Measurements from ENCODE around the gene PDX1.

PDX1 gene

DNA sequence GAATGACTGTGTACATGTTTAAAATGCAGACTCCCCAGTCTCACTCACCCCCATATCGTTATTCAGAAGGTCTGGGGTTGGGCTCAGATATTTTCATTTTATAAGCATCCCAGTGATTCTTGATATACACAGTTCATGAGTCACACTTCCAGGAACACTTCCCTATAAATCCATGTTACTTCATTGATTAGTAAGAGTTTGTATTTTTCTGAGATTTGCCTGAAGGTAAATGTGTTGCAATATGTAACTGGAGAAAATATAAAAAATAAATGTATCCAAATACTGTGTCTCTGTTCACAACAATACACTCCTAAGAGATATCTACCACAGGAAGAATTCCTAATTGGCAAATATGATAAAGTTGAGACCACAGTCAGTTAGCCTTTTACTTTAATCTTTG, 6.6 kb upstream of the PDX1 start:
- TF ChIP-seq PAX5 (IDR thresholded peaks at IDR 0.05; ENCODE audit: insufficient read depth, low read length, severe bottlenecking) (no peak), POLR2AphosphoS5 (IDR thresholded peaks at IDR 0.05; ENCODE audit: low read depth, low read length) (no peak), POLR2A (IDR thresholded peaks at IDR 0.05; ENCODE audit: low read depth, low read length) (no peak), SPI1 (IDR thresholded peaks at IDR 0.05; ENCODE audit: low read depth, low read length) (no peak), POU2F2 (IDR thresholded peaks at IDR 0.05; ENCODE audit: low read depth, low read length) (no peak)

DNA sequence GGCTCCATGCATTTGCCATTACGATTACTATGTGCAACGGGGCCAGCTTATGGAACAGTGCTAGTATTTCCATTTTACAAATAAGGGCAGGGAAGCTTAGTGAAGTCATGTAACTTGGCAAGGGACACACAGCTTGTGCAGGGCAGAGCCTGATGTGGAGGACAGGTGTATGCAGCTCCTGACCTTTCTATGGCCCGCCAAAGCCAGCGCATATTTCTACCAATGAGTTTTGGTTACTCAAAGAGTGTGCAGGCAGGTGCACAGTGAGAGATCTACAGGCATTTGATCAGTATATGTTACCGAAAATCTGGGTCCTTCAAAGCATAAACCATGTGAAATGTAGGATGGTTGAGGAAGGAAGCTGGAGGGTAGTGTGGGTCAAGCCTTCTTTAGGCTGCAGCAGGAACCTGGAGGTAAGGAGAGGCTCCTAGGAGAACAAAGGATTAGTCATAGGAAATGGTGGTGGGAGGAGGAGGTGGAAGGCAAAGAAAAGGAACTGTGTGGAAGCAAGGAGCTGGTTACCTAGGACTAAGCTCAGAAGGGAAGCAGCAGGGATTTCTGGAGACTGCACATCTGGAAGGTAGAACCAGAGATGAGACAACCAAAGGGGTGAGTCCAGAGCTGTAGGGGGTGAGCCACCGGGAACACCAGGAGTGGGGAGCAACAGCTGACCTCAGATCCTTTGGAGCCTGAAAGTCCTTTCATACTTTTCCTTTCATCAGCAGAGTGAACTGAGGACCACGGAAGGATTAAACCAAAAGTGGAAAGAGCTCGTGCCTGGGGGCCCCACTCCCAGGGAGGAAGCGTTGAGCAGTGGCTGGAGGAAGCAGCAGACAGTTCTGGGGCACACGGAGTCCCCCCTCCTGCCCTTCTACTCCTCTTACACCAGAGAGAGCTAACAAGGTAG, 4.2 kb upstream of the PDX1 start:
- no peak for DNase-seq (ENCODE audit: insufficient read length, low spot score)
- no peak for FAIRE-seq
- TF ChIP-seq POLR2A (IDR thresholded peaks at IDR 0.05; ENCODE audit: low read depth, low read length): no peak
- no peak for TF ChIP-seq PAX5 (IDR thresholded peaks at IDR 0.05; ENCODE audit: insufficient read depth, low read length, severe bottlenecking)
- no peak for TF ChIP-seq TAF1 (IDR thresholded peaks at IDR 0.05; ENCODE audit: low read depth, low read length)
- TF ChIP-seq POU2F2 (IDR thresholded peaks at IDR 0.05; ENCODE audit: low read depth, low read length): no peak
- no peak for TF ChIP-seq SPI1 (IDR thresholded peaks at IDR 0.05; ENCODE audit: low read depth, low read length)
- TF ChIP-seq POLR2AphosphoS5 (IDR thresholded peaks at IDR 0.05; ENCODE audit: low read depth, low read length): no peak

More for the DNA sequence above, 6.6 kb upstream of the PDX1 start:
- FAIRE-seq (no peak), DNase-seq (ENCODE audit: insufficient read length, low spot score) (no peak)

- no peak for FAIRE-seq
- TF ChIP-seq TAF1 (IDR thresholded peaks at IDR 0.05; ENCODE audit: low read depth, low read length) (no peak), SPI1 (IDR thresholded peaks at IDR 0.05; ENCODE audit: low read depth, low read length) (no peak), POLR2A (IDR thresholded peaks at IDR 0.05; ENCODE audit: low read depth, low read length) (no peak)
- no peak for DNase-seq (ENCODE audit: insufficient read length, low spot score)
Measured at GRCh38 chr13:27917121-27917947, 2.5 kb upstream of the PDX1 start.

- FAIRE-seq (no peak), DNase-seq (ENCODE audit: insufficient read length, low spot score) (no peak)
- TF ChIP-seq TAF1 (IDR thresholded peaks at IDR 0.05; ENCODE audit: low read depth, low read length) (no peak), POLR2AphosphoS5 (IDR thresholded peaks at IDR 0.05; ENCODE audit: low read depth, low read length) (no peak), PAX5 (IDR thresholded peaks at IDR 0.05; ENCODE audit: insufficient read depth, low read length, severe bottlenecking) (no peak)
Measured at GRCh38 chr13:27918041-27918917, 1.5 kb upstream of the PDX1 start.

GRCh38 chr13:27918918-27919658, 712 bp upstream of the PDX1 start:
- TF ChIP-seq POLR2A (IDR thresholded peaks at IDR 0.05; ENCODE audit: low read depth, low read length) (no peak), PAX5 (IDR thresholded peaks at IDR 0.05; ENCODE audit: insufficient read depth, low read length, severe bottlenecking) (no peak), SPI1 (IDR thresholded peaks at IDR 0.05; ENCODE audit: low read depth, low read length) (no peak), POU2F2 (IDR thresholded peaks at IDR 0.05; ENCODE audit: low read depth, low read length) (no peak), POLR2AphosphoS5 (IDR thresholded peaks at IDR 0.05; ENCODE audit: low read depth, low read length) (no peak), TAF1 (IDR thresholded peaks at IDR 0.05; ENCODE audit: low read depth, low read length) (no peak)
- DNase-seq (ENCODE audit: insufficient read length, low spot score) (no peak), FAIRE-seq (no peak)

DNA sequence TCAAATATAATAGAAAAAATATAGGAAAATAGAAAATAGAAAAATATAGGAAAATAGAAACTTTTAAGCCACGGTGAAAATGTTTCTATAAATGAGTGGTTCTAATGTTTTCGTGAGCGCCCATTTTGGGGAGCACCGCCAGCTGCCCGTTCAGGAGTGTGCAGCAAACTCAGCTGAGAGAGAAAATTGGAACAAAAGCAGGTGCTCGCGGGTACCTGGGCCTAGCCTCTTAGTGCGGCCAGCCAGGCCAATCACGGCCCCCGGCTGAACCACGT, 204 bp upstream of the PDX1 start:
- no peak for TF ChIP-seq SPI1 (IDR thresholded peaks at IDR 0.05; ENCODE audit: low read depth, low read length)
- no peak for TF ChIP-seq POLR2AphosphoS5 (IDR thresholded peaks at IDR 0.05; ENCODE audit: low read depth, low read length)
- no peak for TF ChIP-seq POU2F2 (IDR thresholded peaks at IDR 0.05; ENCODE audit: low read depth, low read length)
- no peak for TF ChIP-seq PAX5 (IDR thresholded peaks at IDR 0.05; ENCODE audit: insufficient read depth, low read length, severe bottlenecking)
- no peak for TF ChIP-seq TAF1 (IDR thresholded peaks at IDR 0.05; ENCODE audit: low read depth, low read length)
- no peak for TF ChIP-seq POLR2A (IDR thresholded peaks at IDR 0.05; ENCODE audit: low read depth, low read length)
- no peak for DNase-seq (ENCODE audit: insufficient read length, low spot score)
- FAIRE-seq: no peak

GRCh38 chr13:27920677-27921420, 1.0 kb downstream of the PDX1 start:
- no peak for FAIRE-seq
- no peak for DNase-seq (ENCODE audit: insufficient read length, low spot score)
- TF ChIP-seq PAX5 (IDR thresholded peaks at IDR 0.05; ENCODE audit: insufficient read depth, low read length, severe bottlenecking) (no peak), POLR2A (IDR thresholded peaks at IDR 0.05; ENCODE audit: low read depth, low read length) (no peak), TAF1 (IDR thresholded peaks at IDR 0.05; ENCODE audit: low read depth, low read length) (no peak), POU2F2 (IDR thresholded peaks at IDR 0.05; ENCODE audit: low read depth, low read length) (no peak), POLR2AphosphoS5 (IDR thresholded peaks at IDR 0.05; ENCODE audit: low read depth, low read length) (no peak), SPI1 (IDR thresholded peaks at IDR 0.05; ENCODE audit: low read depth, low read length) (no peak)

GRCh38 chr13:27921421-27921960, 1.7 kb downstream of the PDX1 start:
- TF ChIP-seq PAX5 (IDR thresholded peaks at IDR 0.05; ENCODE audit: insufficient read depth, low read length, severe bottlenecking) (no peak), POLR2A (IDR thresholded peaks at IDR 0.05; ENCODE audit: low read depth, low read length) (no peak), SPI1 (IDR thresholded peaks at IDR 0.05; ENCODE audit: low read depth, low read length) (no peak), POU2F2 (IDR thresholded peaks at IDR 0.05; ENCODE audit: low read depth, low read length) (no peak), TAF1 (IDR thresholded peaks at IDR 0.05; ENCODE audit: low read depth, low read length) (no peak), POLR2AphosphoS5 (IDR thresholded peaks at IDR 0.05; ENCODE audit: low read depth, low read length) (no peak)
- no peak for DNase-seq (ENCODE audit: insufficient read length, low spot score)
- no peak for FAIRE-seq
